T-helper 22 cell (primary cell): ENCODE results near the gene GRM8.
"Not testable (repeated sequence)": the region's sequence is repeated elsewhere in the genome, so short reads cannot be mapped to it uniquely, and the experiment has no call there.

Source experiments
- DNase-seq: peaks from one replicate; pipeline ENCODE4 v3.0.0-alpha.2; 2020; ENCODE audit warnings: low read depth

GRM8 gene

GRCh38 chr7:126718419-126718818 lies 534.3 kb downstream of the GRM8 start:
- DNase-seq, result no peak

GRCh38 chr7:126716321-126716720 lies 536.4 kb downstream of the GRM8 start:
- no peak for DNase-seq

- DNase-seq, result no peak
Observed at GRCh38 chr7:126715076-126715475, 537.7 kb downstream of the GRM8 start.

GRCh38 chr7:126702242-126703016 lies 550.3 kb downstream of the GRM8 start:
- DNase-seq, result no peak

GRCh38 chr7:126700807-126701604 lies 551.7 kb downstream of the GRM8 start:
- peak; percentile 46 for DNase-seq

- DNase-seq, result no peak
Observed at GRCh38 chr7:126699707-126700106, 553.0 kb downstream of the GRM8 start.

- DNase-seq, result no peak
Observed at GRCh38 chr7:126698909-126699308, 553.8 kb downstream of the GRM8 start.

- DNase-seq, result no peak
Observed at GRCh38 chr7:126698446-126698845, 554.3 kb downstream of the GRM8 start.

- DNase-seq, result no peak
Observed at GRCh38 chr7:126696256-126697038, 556.3 kb downstream of the GRM8 start.

GRCh38 chr7:126690848-126691751 lies 561.6 kb downstream of the GRM8 start:
- DNase-seq, result no peak

- no peak for DNase-seq
Observed at GRCh38 chr7:126690104-126690503, 562.6 kb downstream of the GRM8 start.

GRCh38 chr7:126689037-126689436 lies 563.7 kb downstream of the GRM8 start:
- no peak for DNase-seq

GRCh38 chr7:126686474-126686873 lies 566.3 kb downstream of the GRM8 start:
- DNase-seq, result no peak

GRCh38 chr7:126685596-126685995 lies 567.1 kb downstream of the GRM8 start:
- DNase-seq, result no peak

GRCh38 chr7:126685018-126685573 lies 567.6 kb downstream of the GRM8 start:
- DNase-seq, result no peak

GRCh38 chr7:126682176-126682575 lies 570.6 kb downstream of the GRM8 start:
- no peak for DNase-seq

- not testable (repeated sequence) for DNase-seq
Observed at GRCh38 chr7:126668762-126669161, 584.0 kb downstream of the GRM8 start.

GRCh38 chr7:126668367-126668752 lies 584.4 kb downstream of the GRM8 start:
- no peak for DNase-seq

- no peak for DNase-seq
Observed at GRCh38 chr7:126667742-126668366, 584.9 kb downstream of the GRM8 start.

- no peak for DNase-seq
Observed at GRCh38 chr7:126662856-126663255, 589.9 kb downstream of the GRM8 start.

- no peak for DNase-seq
Observed at GRCh38 chr7:126659124-126659523, 593.6 kb downstream of the GRM8 start.
